ENCODE results near the gene AGFG2.
"Not testable (repeated sequence)": the region's sequence is repeated elsewhere in the genome, so short reads cannot be mapped to it uniquely, and the experiment has no call there.

The AGFG2 gene

GRCh38 chr7:100520138-100520537, 18.9 kb upstream of the AGFG2 start:
- DNase-seq (ENCODE audit: low read depth): no peak

DNA sequence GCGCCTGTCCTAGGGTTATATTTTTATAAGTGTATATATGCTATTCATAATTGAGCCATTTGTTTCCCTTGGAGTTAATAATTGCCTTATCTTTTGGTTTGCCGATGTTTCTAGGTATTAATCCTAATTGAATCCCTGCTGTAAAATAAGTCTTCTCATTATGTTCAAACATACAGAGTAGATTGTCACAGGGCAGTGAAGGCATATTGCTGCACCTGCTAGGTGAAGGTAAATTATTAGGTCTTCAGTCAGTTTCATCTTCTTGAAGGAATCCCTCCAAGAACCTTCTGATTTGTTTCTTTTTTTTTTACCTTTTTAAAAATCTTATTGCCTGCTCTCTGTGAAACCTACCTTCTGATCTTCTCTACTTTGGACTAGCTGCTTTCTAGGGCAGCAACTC, 17.9 kb upstream of the AGFG2 start:
- DNase-seq (ENCODE audit: low read depth): no peak

GRCh38 chr7:100521909-100522593, 17.0 kb upstream of the AGFG2 start:
- not testable (repeated sequence) for DNase-seq (ENCODE audit: low read depth)

DNA sequence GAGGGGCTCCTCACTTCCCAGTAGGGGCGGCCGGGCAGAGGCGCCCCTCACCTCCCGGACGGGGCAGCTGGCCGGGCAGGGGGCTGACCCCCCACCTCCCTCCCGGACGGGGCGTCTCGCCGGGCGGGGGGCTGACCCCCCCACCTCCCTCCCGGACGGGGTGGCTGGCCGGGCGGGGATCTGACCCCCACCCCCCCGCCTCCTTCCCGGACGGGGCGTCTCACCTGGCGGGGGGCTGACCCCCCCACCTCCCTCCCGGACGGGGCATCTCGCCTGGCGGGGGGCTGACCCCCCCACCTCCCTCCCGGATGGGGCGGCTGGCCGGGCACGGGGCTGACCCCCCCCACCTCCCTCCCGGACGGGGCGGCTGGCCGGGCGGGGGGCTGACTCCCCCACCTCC, 15.8 kb upstream of the AGFG2 start:
- not testable (repeated sequence) for DNase-seq (ENCODE audit: low read depth)

DNA sequence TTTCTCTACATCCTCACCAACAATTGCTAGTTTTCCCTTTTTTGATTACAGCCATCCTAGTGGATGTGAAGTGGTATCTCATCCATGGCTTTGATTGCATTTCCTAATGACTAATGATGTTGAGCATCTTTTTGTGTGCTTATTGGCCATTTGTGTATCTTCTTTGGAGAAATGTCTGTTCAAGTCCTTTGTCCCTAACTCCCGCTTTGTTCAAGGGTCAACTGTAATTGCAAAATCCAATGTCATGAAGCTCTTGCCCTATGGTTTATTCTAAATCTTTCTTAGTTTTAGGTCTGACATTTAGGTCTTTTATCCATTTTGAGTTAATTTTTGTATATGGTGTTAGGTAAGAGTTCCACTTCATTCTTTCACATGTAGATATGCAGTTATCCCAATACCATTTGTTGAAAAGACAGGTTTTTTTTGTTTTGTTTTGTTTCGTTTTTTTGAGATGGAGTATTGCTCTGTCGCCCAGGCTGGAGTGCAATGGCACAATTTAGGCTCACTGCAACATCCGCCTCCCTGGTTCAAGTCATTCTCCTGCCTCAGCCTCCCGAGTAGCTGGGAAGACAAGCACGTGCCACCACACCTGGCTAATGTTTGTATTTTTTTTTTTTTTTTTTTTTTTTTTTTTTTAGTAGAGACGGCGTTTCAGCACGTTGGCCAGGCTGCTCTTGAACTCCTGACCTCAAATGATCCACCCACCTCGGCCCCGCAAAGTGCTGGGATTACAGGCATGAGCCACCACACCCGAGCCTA, 10.7 kb upstream of the AGFG2 start:
- not testable (repeated sequence) for DNase-seq (ENCODE audit: low read depth)

- no peak for DNase-seq (ENCODE audit: low read depth)
These were observed 6.6 kb upstream of the AGFG2 start for GRCh38 chr7:100532165-100533022.

- not testable (repeated sequence) for DNase-seq (ENCODE audit: low read depth)
These were observed 3.0 kb upstream of the AGFG2 start for GRCh38 chr7:100535982-100536381.

DNA sequence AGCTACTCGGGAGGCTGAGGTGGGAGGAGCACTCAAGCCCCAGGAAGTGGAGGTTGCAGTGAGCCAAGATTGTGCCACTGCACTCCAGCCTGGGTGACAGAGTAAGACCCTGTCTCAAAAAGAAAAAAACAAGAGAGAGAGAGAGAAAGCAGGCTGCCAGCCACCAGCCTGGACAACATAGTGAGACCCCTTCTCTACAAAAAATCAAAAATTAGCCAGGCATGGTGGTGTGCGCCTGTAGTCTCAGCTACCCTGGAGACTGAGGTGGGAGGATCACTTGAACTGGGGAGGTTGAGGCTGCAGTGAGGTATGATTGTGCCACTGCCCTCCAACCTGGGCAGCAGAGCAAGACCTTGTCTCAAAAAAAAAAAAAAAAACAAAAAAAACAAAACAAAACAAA, 2.3 kb upstream of the AGFG2 start:
- DNase-seq (ENCODE audit: low read depth): not testable (repeated sequence)

- DNase-seq (ENCODE audit: low read depth): no peak
These were observed 702 bp upstream of the AGFG2 start for GRCh38 chr7:100538348-100538653.

- no peak for DNase-seq (ENCODE audit: low read depth)
These were observed 518 bp downstream of the AGFG2 start for GRCh38 chr7:100539436-100540006.

DNA sequence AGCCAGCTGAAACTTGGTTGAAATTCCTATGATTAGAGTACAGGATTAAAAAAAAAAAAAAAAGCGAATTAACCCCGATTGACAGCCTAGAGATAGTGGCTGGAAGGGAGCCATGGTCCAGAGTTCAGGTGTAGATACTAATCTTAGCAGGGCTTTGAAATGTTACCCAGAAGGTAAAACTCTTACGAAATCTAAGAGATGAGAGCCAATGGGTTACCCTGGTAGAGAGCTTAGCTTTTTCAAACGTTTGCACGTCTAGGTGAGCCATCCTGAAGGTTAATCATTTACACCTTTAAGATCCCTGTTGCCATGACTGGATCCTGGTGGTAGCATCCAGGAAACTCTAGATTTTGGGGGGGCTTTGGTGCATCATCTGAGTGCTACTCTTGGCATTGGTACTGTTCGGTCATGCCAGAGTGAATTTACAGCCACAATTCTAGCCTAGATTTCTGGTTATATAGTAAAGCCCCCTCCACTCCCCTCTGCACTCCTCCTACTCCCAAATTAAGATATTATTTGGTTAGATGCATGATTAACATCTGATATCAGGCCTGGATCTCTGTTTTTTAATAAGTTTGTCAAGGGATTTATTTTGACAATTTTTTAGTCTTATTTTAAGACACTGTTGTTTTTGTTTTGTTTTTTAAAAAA, 1.2 kb downstream of the AGFG2 start:
- no peak for DNase-seq (ENCODE audit: low read depth)

DNA sequence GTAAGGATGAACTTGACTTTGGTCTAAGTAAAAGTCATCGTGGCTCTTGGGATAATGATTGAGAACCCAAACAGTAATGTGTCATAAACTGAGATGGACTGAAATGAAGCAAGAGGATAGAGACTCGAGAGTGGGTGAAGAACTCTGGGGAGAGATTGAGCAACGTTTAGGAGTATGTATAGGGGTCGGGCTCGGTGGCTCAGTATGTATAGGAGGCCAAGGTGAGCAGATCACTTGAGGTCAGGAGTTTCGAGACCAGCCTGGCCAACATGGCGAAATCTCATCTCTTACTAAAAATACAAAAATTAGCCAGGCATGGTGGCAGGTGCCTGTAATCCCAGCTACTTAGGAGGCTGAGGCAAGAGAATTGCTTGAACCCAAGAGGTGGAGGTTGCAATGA, 2.3 kb downstream of the AGFG2 start:
- not testable (repeated sequence) for DNase-seq (ENCODE audit: low read depth)

DNA sequence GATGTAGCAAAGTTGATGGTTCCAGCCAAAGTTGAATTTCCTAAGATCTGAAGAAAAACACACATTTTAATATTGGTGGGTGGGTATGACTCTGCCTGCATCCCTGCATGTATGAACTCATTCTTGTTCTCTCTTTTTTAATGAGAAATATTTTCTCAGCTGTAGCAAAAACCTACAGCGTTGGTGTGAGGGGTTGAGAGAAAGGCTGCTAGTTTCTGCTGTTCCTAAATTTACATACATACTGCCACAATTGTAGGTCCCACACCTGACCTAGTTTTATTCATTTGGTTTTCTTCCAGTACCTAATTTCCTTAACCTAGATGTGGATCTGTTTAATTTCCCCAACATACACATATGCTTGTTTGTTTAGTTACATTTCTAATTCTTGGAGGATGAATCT, 4.6 kb downstream of the AGFG2 start:
- no peak for DNase-seq (ENCODE audit: low read depth)

DNA sequence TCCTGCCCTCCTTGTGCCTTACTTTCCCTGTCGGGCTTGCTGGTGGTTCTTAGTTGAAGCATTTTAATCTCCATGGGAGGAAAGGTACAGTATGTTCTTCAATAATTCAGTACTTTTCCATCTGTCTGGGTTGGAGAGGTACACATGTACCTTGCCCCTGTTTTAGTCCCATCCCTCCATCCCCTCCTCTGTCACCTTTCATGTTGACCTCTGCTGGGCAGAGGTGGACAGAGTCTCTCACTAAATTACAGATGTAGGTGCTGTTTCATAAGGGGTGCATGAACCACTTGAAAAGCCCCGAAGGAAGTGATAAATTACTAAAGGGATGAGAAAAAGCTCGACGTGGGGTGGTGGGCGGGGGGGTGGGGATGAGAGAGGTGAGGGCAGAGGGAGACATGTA, 5.4 kb downstream of the AGFG2 start:
- no peak for DNase-seq (ENCODE audit: low read depth)

GRCh38 chr7:100544967-100545359, 6.0 kb downstream of the AGFG2 start:
- DNase-seq (ENCODE audit: low read depth): no peak

- peak; percentile 86 for DNase-seq (ENCODE audit: low read depth)
These were observed 6.5 kb downstream of the AGFG2 start for GRCh38 chr7:100545360-100546128.

- DNase-seq (ENCODE audit: low read depth): no peak
These were observed 7.3 kb downstream of the AGFG2 start for GRCh38 chr7:100546129-100546925.

GRCh38 chr7:100546926-100547800, 8.2 kb downstream of the AGFG2 start:
- no peak for DNase-seq (ENCODE audit: low read depth)

GRCh38 chr7:100547872-100548271, 8.9 kb downstream of the AGFG2 start:
- DNase-seq (ENCODE audit: low read depth): no peak

Data from stromal cell of bone marrow (primary cell).